Ovary (tissue), 3 donors: ENCODE data around the gene ADCY10.

Source experiments
- CTCF ChIP-seq, 3 donors: fragments of 450-650 bp in 2 of 3; fragments of 200-600 bp in 1 of 3; IDR thresholded peaks; one replicate each; pipeline versions ENCODE4 v1.5.1 to v1.8.0; 2016 to 2022; ENCODE audit warnings: antibody characterized with exemption in 3 of 3, mild to moderate bottlenecking in 1 of 3
- POLR2A ChIP-seq: fragments of 450-650 bp; IDR thresholded peaks from one replicate; pipeline ENCODE4 v1.6.1; 2017; ENCODE audit warnings: antibody characterized with exemption, mild to moderate bottlenecking, moderate library complexity
- donor health status: DM: no; HTN: no; CAD: no.

DNA sequence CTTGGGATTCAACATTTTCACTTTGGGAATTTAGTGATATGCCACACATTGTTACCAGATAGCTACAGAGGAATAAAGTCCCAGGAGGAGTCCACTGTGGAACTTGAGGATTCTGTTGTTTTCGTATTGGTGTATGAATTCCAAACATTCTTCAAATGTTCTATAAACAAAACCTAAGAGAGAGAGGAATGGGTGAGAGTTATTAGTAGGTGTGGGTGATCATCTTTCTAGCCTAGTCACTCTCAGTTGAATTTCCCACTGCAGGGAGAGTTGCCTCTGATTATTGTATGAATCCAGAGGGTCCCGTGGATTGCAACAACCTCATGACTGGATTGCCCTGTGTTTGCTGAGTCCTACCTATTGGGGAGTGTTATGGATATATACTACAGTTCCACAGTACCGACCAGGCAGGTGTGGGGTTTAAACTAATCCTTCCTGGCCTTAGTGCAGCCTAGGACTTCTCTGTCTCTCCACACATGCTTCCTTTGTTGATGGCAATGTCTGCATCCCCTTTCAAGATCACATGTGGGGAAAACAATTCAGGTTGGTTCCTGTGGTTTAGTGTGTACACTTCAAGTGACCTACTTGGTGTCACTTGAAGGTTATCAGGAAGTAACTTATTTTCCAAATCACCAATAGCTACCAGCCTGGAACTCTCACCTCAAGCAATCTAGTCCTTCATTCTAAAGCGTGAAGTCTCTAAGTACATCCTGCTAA lies 91.8 kb downstream of the ADCY10 start:
- TF ChIP-seq POLR2A, result no peak
- TF ChIP-seq CTCF (IDR thresholded peaks at IDR 0.05), result no peak
